ENCODE results near the gene EXO1.

- TF ChIP-seq EZH2 (IDR thresholded peaks at IDR 0.05; ENCODE audit: insufficient read depth, poor library complexity, severe bottlenecking) (no peak), EZH2phosphoT487 (IDR thresholded peaks at IDR 0.05; ENCODE audit: insufficient read depth, low read depth) (no peak)
Observed at GRCh38 chr1:241857131-241857530, 9.1 kb downstream of the EXO1 start.

All from GM23248 (cell line).